H9 (cell line): ENCODE measurements around the gene SIGLEC11. TPM values are rescaled to one million over a fixed set of nuclear protein-coding genes. Genes with fewer than 3 reads are reported as not detected.

ENCODE experiments used
- DNase-seq: peaks from one replicate; pipeline ENCODE4 v3.0.0-alpha.2; 2017
- H2AFZ ChIP-seq: one replicate; pipeline ENCODE4 v1.6.1; 2013; ENCODE audit warnings: mild to moderate bottlenecking, low read length, control low read depth, moderate library complexity
- H2AK5ac ChIP-seq: 2 replicates; pipeline ENCODE4 v1.6.1; 2013; ENCODE audit warnings: low read length, control low read depth, mixed read lengths; ENCODE audit not compliant: insufficient read length
- H2BK120ac ChIP-seq: one replicate; pipeline ENCODE4 v1.6.1; 2013; ENCODE audit warnings: low read depth, mild to moderate bottlenecking, low read length, control low read depth, inconsistent platforms; ENCODE audit not compliant: poor library complexity, severe bottlenecking
- H2BK12ac ChIP-seq: 2 replicates; pipeline ENCODE4 v1.6.1; 2013; ENCODE audit warnings: low read length, control low read depth, mixed read lengths, low read depth; ENCODE audit not compliant: insufficient read length
- H2BK15ac ChIP-seq: 2 replicates; pipeline ENCODE4 v1.6.1; 2013; ENCODE audit warnings: low read depth, low read length, control low read depth
- H2BK20ac ChIP-seq: one replicate; pipeline ENCODE4 v1.6.1; 2013; ENCODE audit warnings: low read depth, mild to moderate bottlenecking, low read length, control low read depth, inconsistent platforms; ENCODE audit not compliant: poor library complexity, severe bottlenecking
- H2BK5ac ChIP-seq: 2 replicates; pipeline ENCODE4 v1.6.1; 2013; ENCODE audit warnings: low read length, control low read depth, mixed read lengths; ENCODE audit not compliant: insufficient read length
- H3K14ac ChIP-seq: 2 replicates; pipeline ENCODE4 v1.6.1; 2013; ENCODE audit warnings: low read length, control low read depth; ENCODE audit not compliant: insufficient read depth
- H3K18ac ChIP-seq: 2 replicates; pipeline ENCODE4 v1.6.1; 2013; ENCODE audit warnings: low read depth, mild to moderate bottlenecking, mixed read lengths, low read length, control low read depth; ENCODE audit not compliant: insufficient read length
- H3K23ac ChIP-seq: 2 replicates; pipeline ENCODE4 v1.6.1; 2013; ENCODE audit warnings: low read length, control low read depth, mixed read lengths, low read depth; ENCODE audit not compliant: insufficient read length
- H3K23me2 ChIP-seq: 2 replicates; pipeline ENCODE4 v1.6.1; 2013; ENCODE audit warnings: low read depth, mild to moderate bottlenecking, mixed read lengths, low read length, control low read depth; ENCODE audit not compliant: insufficient read length, poor library complexity, severe bottlenecking
- H3K27ac ChIP-seq: 2 replicates; pipeline ENCODE4 v1.5.1; 2013; ENCODE audit warnings: low read length, control low read depth, mixed read lengths, low read depth; ENCODE audit not compliant: insufficient read length
- H3K27me3 ChIP-seq: 2 replicates; pipeline ENCODE4 v1.6.1; 2013; ENCODE audit warnings: low read length, control low read depth, inconsistent platforms; ENCODE audit not compliant: insufficient read depth
- H3K4ac ChIP-seq: 2 replicates; pipeline ENCODE4 v1.6.1; 2013; ENCODE audit warnings: low read depth, mild to moderate bottlenecking, control low read depth, inconsistent platforms, low read length, moderate library complexity
- H3K4me1 ChIP-seq: 2 replicates; pipeline ENCODE4 v1.6.1; 2013; ENCODE audit warnings: low read length, control low read depth, inconsistent platforms; ENCODE audit not compliant: insufficient read depth
- H3K4me2 ChIP-seq: 2 replicates; pipeline ENCODE4 v1.6.1; 2013; ENCODE audit warnings: low read length, control low read depth, mixed read lengths; ENCODE audit not compliant: insufficient read length, insufficient read depth
- H3K56ac ChIP-seq: 2 replicates; pipeline ENCODE4 v1.6.1; 2013; ENCODE audit warnings: low read depth, mild to moderate bottlenecking, mixed read lengths, low read length, control low read depth; ENCODE audit not compliant: insufficient read length
- H3K79me1 ChIP-seq: 2 replicates; pipeline ENCODE4 v1.6.1; 2013; ENCODE audit warnings: low read depth, mild to moderate bottlenecking, moderate library complexity, low read length, control low read depth, inconsistent platforms; ENCODE audit not compliant: insufficient read depth, poor library complexity, severe bottlenecking
- H3K79me2 ChIP-seq: 2 replicates; pipeline ENCODE4 v1.6.1; 2013; ENCODE audit warnings: low read length, control low read depth, inconsistent platforms; ENCODE audit not compliant: insufficient read depth
- H3K9ac ChIP-seq: 2 replicates; pipeline ENCODE4 v1.6.1; 2013; ENCODE audit warnings: low read length, control low read depth, mixed read lengths; ENCODE audit not compliant: insufficient read length; ENCODE audit errors: extremely low read depth
- H3K9me3 ChIP-seq: one replicate; pipeline ENCODE4 v1.6.1; 2013; ENCODE audit warnings: low read depth, low read length, inconsistent platforms; ENCODE audit not compliant: control insufficient read depth
- H3T11ph ChIP-seq: one replicate; pipeline ENCODE4 v1.6.1; 2013; ENCODE audit warnings: mild to moderate bottlenecking, low read length, control low read depth, inconsistent platforms
- H4K20me1 ChIP-seq: one replicate; pipeline ENCODE4 v1.6.1; 2013; ENCODE audit not compliant: control insufficient read depth, insufficient read length, insufficient read depth
- H4K5ac ChIP-seq: 2 replicates; pipeline ENCODE4 v1.6.1; 2013; ENCODE audit warnings: low read depth, mild to moderate bottlenecking, mixed read lengths, low read length, control low read depth; ENCODE audit not compliant: insufficient read length
- H4K8ac ChIP-seq: replicated peaks from 2 replicates; pipeline ENCODE4 v1.6.1; 2013; ENCODE audit warnings: low read length, control low read depth, mixed read lengths, low read depth; ENCODE audit not compliant: insufficient read length
- H4K91ac ChIP-seq: 2 replicates; pipeline ENCODE4 v1.6.1; 2013; ENCODE audit warnings: low read depth, mild to moderate bottlenecking, moderate library complexity, mixed read lengths, low read length, control low read depth; ENCODE audit not compliant: insufficient read length
- H3K27ac Mint-ChIP-seq, 3 experiments: 2 replicates in 2 of 3; 3 replicates in 1 of 3; pipeline ENCODE4 v1.8.0; 2020 to 2021; ENCODE audit warnings: mixed read lengths in 3 of 3, mild to moderate bottlenecking in 1 of 3, moderate library complexity in 1 of 3
- H3K27me3 Mint-ChIP-seq: 2 replicates; pipeline ENCODE4 v1.8.0; 2021; ENCODE audit warnings: low read depth, mild to moderate bottlenecking, moderate library complexity, mixed read lengths
- H3K36me3 Mint-ChIP-seq, 3 experiments: 2 replicates in 2 of 3; 3 replicates in 1 of 3; pipeline ENCODE4 v1.8.0; 2020 to 2021; ENCODE audit warnings: low read depth in 3 of 3, mixed read lengths in 3 of 3; ENCODE audit not compliant: insufficient read depth in 1 of 3
- H3K4me1 Mint-ChIP-seq, 2 experiments: 2 replicates each; pipeline ENCODE4 v1.8.0; 2020; ENCODE audit warnings: mixed read lengths in 2 of 2
- H3K4me3 Mint-ChIP-seq, 2 experiments: 2 replicates in 1 of 2; 3 replicates in 1 of 2; pipeline ENCODE4 v1.8.0; 2020 to 2021; ENCODE audit warnings: mild to moderate bottlenecking in 2 of 2, mixed read lengths in 2 of 2, moderate library complexity in 1 of 2
- H3K9me3 Mint-ChIP-seq, 2 experiments: 2 replicates in 1 of 2; 3 replicates in 1 of 2; pipeline ENCODE4 v1.8.0; 2020; ENCODE audit warnings: mild to moderate bottlenecking in 2 of 2, mixed read lengths in 2 of 2, moderate library complexity in 1 of 2
- WGBS: extraction: QIAGEN DNeasy Blood & Tissue Kit; methylation state at CpG from one replicate; pipeline ENCODE4 v1.1.7; 2013; ENCODE audit warnings: missing lambda C conversion rate, low lambda C conversion rate, mixed read lengths; ENCODE audit not compliant: insufficient read length; ENCODE audit errors: extremely low coverage; 5-methylcytosine and 5-hydroxymethylcytosine counted together
- total RNA-seq: library from RNA; stranded (reverse); gene quantifications from 2 replicates; pipeline ENCODE4 v1.2.1, GENCODE V29; 2021
- TF ChIP-seq, protein P1 (sequence below): fragments of 200-600 bp; sonication (generic); conservative IDR thresholded peaks from 3 replicates; pipeline ENCODE4 v1.8.0; 2021; ENCODE audit warnings: antibody characterized with exemption, mild to moderate bottlenecking

SIGLEC11 gene
- total RNA-seq, 1 experiment from 2014 or later, result not detected

- Histone ChIP-seq H4K20me1 (no peaks in the 10 kb centered on the region), H2AFZ (no peak overlapping the region), H4K8ac (no peak overlapping the region), H3K79me1 (no peaks in the 10 kb centered on the region), H3K56ac (no peak overlapping the region), H3K23me2 (no peaks in the 10 kb centered on the region), H2AK5ac (no peak overlapping the region), H2BK20ac (no peak overlapping the region), H2BK5ac (no peak overlapping the region), H3K4me1 (no peaks in the 10 kb centered on the region), H3K79me2 (no peaks in the 10 kb centered on the region), H3K23ac (no peak overlapping the region), H3K9ac (no peak overlapping the region), H3T11ph (no peak overlapping the region), H4K5ac (no peak overlapping the region), H3K27ac (no peak overlapping the region), H2BK15ac (no peak overlapping the region), H2BK12ac (no peak overlapping the region), H3K9me3 (no peaks in the 10 kb centered on the region), H3K4me2 (no peak overlapping the region), H3K27me3 (no peaks in the 10 kb centered on the region), H4K91ac (no peak overlapping the region), H3K18ac (no peak overlapping the region), H3K14ac (no peak overlapping the region), H2BK120ac (no peak overlapping the region), H3K4ac (no peak overlapping the region)
- DNase-seq, result peak; percentile 84
- Mint-ChIP-seq H3K27ac (no peak overlapping the region), H3K4me3 (peak overlapping the region; percentile 7 to 65; a peak in 3 of 5 replicates), H3K27me3 (peaks cover 10% of the 10 kb centered on the region), H3K9me3 (no peaks in the 10 kb centered on the region), H3K4me1 (peaks cover 0 to 6% of the 10 kb centered on the region in 2 experiments; a peak in 2 of 4 replicates), H3K36me3 (peaks cover 4 to 6% (median 6%) of the 10 kb centered on the region in 3 experiments; a peak in 5 of 7 replicates)
- no CpG with 5 or more reads among the region's 35 CpGs for WGBS
- TF ChIP-seq, protein P1, sequence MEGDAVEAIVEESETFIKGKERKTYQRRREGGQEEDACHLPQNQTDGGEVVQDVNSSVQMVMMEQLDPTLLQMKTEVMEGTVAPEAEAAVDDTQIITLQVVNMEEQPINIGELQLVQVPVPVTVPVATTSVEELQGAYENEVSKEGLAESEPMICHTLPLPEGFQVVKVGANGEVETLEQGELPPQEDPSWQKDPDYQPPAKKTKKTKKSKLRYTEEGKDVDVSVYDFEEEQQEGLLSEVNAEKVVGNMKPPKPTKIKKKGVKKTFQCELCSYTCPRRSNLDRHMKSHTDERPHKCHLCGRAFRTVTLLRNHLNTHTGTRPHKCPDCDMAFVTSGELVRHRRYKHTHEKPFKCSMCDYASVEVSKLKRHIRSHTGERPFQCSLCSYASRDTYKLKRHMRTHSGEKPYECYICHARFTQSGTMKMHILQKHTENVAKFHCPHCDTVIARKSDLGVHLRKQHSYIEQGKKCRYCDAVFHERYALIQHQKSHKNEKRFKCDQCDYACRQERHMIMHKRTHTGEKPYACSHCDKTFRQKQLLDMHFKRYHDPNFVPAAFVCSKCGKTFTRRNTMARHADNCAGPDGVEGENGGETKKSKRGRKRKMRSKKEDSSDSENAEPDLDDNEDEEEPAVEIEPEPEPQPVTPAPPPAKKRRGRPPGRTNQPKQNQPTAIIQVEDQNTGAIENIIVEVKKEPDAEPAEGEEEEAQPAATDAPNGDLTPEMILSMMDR, result peak; percentile 98
Observed at GRCh38 chr19:49937750-49938381, 23.1 kb downstream of the SIGLEC11 start.
